HG02678 (cell line): ENCODE measurements around the gene NOL3.

Experiments used
- ATAC-seq: cut with Tn5 transposase; IDR thresholded peaks from one replicate; pipeline ENCODE4 v1.9.1; 2021; ENCODE audit warnings: mild to moderate bottlenecking, moderate library complexity; ENCODE audit not compliant: unreplicated experiment

The NOL3 gene

GRCh38 chr16:67188323-67188722, 18.0 kb downstream of the NOL3 start:
- ATAC-seq: no peak

- no peak for ATAC-seq
Observed at GRCh38 chr16:67188798-67189197, 18.5 kb downstream of the NOL3 start.

DNA sequence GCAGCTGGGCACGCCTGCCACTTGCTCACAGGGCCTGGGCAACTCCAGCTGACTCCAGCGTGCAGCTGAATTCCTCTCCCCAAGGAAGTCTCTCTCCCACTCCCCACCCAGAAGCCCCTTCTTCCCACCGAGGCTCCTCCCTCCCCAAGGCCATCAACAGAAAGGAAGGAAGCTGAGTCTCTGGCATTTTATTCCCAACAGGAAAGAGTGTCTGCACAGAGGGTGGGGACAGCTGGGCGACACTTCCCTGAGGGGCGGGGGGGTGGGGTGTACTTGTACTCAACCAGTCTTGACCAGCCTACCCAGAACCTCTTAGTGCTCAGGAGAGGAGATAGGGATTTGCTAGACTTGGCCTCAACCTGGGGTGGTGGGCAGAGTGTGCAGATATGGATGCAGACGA, 19.7 kb downstream of the NOL3 start, which contains the start of gene EXOC3L1:
Gene EXOC3L1, minus strand, starts transcription at position 96 of the 400 bp plus-strand sequence. CDS start 460 bp downstream, outside the sequence.
- ATAC-seq: no peak

GRCh38 chr16:67190448-67191399, 20.4 kb downstream of the NOL3 start:
- no peak for ATAC-seq

DNA sequence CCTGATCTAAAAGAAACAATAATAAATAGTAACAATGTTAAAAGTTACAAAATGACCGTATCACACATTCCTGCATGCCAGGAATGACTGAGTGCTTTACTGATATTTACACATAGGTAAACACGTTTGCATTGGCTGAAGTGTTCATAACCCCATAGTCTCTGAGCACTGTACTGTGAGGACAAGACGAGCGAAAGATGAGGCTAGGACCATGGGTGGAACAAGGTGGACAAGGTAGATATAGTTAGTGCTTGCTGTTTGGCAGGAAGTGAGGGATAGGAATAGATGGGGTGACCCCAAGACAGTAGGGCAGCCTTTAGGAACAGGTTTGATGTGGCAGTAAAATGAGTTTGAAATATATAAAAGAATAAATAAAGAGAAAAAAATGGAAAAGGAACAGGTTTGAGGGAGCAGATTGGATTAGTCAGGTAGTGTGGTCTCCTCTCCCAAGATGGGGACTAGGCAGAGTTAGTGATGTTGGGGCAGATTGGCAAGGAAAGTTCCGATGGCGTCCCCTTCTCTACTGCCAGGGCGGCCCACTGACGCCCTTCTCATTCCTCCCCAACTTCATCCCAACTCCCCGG, 21.2 kb downstream of the NOL3 start:
- ATAC-seq: no peak

DNA sequence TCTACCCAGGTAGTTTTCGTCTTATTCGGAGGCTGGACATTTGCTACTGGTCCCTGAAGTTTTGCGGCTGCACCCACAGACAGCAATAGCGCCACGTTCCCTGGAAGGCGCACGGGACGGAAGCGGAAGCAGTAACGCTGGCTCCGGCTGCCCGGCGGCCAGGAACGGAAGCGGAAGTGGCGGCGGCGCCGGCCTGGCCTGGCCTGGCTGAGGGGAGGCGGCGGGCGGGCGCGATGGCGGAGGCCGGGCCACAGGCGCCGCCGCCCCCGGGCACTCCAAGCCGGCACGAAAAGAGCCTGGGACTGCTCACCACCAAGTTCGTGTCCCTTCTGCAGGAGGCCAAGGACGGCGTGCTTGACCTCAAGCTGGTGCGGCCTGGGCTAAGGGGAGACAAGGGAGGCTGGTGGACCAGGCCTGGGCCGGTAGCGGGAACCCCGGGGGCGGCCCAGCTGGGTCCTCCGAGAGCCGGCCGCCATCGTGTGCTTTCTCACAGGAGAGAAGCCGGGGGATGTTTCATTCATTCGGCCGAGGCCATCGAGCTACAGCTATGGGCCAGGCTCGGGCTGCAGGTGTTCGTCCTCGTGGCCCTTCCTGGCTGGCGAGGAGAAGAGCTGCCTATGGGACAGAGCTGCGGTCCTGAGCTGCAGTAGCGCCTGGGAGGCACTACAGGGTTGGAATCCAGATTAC, 21.8 kb downstream of the NOL3 start, which contains the start of gene E2F4:
Gene E2F4, plus strand, starts transcription at position 161 of the 687 bp plus-strand sequence. Its CDS starts 73 bp downstream, at position 234.
- peak; percentile 93 for ATAC-seq

DNA sequence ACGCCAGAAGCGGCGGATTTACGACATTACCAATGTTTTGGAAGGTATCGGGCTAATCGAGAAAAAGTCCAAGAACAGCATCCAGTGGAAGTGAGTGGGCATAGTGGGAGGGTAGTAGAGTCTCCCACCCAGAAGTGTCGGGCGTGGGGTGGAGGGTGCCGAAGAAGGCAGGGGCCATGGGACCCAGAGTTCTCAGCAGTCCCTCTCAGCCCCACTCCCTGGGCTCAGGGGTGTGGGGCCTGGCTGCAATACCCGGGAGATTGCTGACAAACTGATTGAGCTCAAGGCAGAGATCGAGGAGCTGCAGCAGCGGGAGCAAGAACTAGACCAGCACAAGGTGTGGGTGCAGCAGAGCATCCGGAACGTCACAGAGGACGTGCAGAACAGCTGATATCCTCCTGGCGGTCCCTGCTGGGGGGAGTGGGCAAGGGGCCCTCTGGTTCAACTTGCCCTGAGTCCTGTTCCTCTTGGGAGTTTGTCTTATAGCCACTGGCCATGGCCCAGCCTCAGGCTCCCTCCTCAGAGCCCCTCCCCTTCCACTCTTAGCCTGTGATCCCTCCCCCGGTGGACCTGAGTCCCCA, 22.5 kb downstream of the NOL3 start:
- ATAC-seq: no peak

- no peak for ATAC-seq
Observed at GRCh38 chr16:67193536-67193935, 23.2 kb downstream of the NOL3 start.

GRCh38 chr16:67194260-67194659, 23.9 kb downstream of the NOL3 start:
- ATAC-seq: no peak

- ATAC-seq: no peak
Observed at GRCh38 chr16:67195676-67196075, 25.3 kb downstream of the NOL3 start.

GRCh38 chr16:67196881-67197280, 26.5 kb downstream of the NOL3 start:
- no peak for ATAC-seq

DNA sequence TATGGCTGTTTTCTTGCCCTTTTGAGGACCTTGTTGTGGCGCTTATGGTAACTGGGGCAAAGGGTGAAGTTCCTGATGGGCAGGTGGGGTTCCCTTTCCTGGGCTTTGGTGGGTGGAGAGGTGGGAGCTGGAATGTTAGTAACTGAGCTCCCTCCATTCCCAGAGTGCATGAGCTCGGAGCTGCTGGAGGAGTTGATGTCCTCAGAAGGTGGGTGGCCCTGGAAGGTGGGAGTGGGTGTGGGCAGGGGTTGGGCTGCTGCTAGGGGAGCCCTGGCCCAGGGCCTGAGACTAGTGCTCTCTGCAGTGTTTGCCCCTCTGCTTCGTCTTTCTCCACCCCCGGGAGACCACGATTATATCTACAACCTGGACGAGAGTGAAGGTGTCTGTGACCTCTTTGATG, 27.4 kb downstream of the NOL3 start:
- ATAC-seq: no peak

GRCh38 chr16:67198238-67198734, 27.9 kb downstream of the NOL3 start:
- ATAC-seq: no peak

DNA sequence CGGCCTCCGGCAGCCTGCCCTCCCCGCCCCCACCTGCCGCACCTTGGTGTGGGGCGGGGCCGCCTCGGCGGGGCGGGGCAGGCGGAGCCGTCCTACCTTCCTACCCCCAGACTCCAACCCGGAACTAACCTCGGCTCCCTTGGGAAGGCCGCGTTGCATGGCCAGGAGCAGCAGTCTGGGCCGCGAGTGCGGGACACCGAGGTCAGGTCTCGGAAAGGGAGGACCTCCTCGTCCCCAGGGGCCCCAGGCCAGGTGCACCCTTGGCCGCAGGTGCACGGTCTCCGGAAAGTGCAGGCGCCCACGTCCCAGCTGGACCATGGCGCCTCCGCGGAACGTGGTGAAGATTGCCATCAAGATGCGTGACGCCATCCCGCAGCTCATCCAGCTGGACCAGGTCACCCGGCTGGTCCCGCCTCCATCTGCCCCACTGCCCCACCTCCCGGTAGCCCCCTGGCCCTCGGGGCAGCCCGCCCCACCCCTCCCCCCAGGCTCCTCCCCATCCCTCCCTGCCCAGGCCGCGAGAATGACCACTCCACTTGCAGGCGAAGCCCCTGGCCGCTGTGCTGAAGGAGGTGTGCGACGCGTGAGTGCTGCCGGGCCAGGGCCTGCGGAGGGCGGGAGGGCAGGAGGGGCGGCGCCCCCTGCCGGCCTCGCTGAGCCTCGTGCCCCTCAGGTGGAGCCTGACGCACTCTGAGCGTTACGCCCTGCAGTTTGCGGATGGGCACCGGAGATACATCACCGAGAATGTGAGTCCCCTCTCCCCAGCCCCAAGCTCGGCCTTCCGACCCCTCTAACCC, 28.9 kb downstream of the NOL3 start, which contains the start of gene ELMO3:
Gene ELMO3, plus strand, starts transcription at position 121 of the 797 bp plus-strand sequence. Its CDS starts 196 bp downstream, at position 317.
- no peak for ATAC-seq

DNA sequence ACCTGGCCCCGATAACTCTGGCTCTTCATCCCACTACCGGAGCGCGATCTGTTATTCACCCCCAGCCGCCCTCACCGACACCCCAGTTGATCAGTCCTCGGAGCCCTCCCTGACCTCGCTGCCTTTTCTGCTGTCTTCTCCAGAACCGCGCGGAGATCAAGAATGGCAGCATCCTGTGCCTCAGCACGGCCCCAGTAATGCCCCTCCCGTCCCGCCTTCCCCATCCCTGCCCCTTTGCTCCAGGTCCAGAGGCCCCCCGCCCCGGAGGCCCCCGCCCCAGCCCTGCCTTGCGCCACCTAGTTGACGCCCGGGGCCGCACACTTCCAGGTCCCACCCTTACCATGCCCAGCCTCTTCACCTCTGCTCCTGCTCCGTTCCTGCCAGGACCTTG, 29.5 kb downstream of the NOL3 start:
- ATAC-seq: no peak

- ATAC-seq: no peak
Observed at GRCh38 chr16:67200491-67200890, 30.2 kb downstream of the NOL3 start.

- ATAC-seq: no peak
Observed at GRCh38 chr16:67201411-67202345, 31.3 kb downstream of the NOL3 start.

- no peak for ATAC-seq
Observed at GRCh38 chr16:67202426-67202825, 32.1 kb downstream of the NOL3 start.

GRCh38 chr16:67202956-67203493, 32.7 kb downstream of the NOL3 start:
- ATAC-seq: no peak
